ENCODE results near the gene TUBA1C. TPM values are rescaled to one million over a fixed set of nuclear protein-coding genes. Genes with fewer than 3 reads are reported as not detected.
A peak's percentile ranks its signal among the peaks of the same experiment; 100 is the strongest.

Gene TUBA1C
- polyA plus RNA-seq (ENCODE audit: insufficient read length in 4 of 4): 100 to 1,000 TPM; 113 to 147 (median 127) TPM

- DNase-seq (ENCODE audit: low read depth in 4 of 4, low spot score in 3 of 4): peak; percentile 71 to 86 (median 80)
Measured at GRCh38 chr12:49264873-49265792, at the start of gene TUBA1C. TSS of gene TUBA1C (plus strand) at chr12:49265082. CDS start at chr12:49265182, 100 bp downstream.

DNA sequence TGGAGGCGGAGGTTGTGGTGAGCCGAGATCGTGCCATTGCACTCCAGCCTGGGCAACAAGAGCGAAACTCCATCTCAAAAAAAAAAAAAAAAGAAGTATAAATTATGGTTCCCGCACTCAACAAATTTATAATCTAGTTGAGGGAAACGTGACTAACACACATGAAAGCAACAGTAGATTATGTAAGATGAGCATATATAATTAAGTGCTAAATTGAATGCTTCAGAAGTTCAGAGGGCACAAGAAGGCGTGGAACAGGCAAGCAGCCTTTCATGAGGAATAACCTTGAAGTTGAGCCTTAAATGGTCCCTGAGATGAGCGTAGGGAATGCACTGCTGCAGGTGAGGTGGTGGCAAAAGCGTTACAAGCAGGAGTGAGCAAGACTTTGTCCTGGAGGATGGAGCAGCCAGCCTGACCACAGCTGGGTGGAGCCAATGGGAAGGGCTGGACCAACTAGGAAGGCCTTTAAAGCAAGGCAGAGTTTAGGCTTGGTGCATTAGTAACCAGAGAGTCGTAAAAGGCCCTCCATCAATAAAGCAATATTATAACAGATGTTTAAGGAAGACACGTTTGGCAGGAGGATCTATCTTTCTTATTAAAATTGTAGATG, 45.4 kb upstream of the TUBA1C start:
- no peak for DNase-seq (ENCODE audit: low read depth in 4 of 4, low spot score in 3 of 4)

GRCh38 chr12:49220972-49221371, 43.9 kb upstream of the TUBA1C start:
- DNase-seq (ENCODE audit: low read depth in 4 of 4, low spot score in 3 of 4): no peak

GRCh38 chr12:49223122-49223521, 41.8 kb upstream of the TUBA1C start:
- DNase-seq (ENCODE audit: low read depth in 4 of 4, low spot score in 3 of 4): no peak

DNA sequence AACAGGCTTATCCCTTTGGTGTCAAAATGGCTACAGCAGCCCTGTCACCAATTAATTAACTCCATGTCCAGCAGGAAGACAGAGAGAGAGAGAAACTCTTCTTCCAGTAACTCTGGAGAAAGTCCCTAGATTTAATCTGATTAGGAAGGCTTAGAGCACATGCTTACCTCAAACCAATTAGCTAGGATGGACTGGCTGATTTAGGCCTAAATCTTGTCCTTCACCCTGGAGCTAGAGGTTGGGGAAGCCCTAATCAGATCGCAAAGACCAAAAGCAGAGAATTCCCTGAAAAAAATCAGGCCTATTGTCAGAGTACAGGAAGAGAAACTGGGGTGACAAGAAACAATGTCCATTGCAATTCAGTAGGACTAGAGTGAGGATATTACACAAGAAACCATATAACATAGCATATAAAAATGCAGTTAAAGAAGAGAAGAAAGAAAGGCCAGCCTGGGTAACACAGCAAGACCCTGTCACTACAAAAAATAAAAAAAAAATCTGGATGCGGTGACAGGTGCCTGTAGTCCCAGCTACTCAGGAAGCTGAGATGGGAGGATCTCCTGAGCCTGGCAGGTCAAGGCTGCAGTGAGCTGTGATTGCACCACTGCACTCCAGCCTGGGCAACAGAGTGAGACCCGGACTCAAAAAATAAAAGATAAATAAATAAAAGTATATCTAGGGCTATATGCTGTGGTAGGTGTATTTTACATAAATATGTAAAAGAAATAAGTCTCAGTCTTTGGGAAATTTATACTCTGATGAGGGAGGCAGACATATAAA, 41.1 kb upstream of the TUBA1C start:
- DNase-seq (ENCODE audit: low read depth in 4 of 4, low spot score in 3 of 4): no peak

- DNase-seq (ENCODE audit: low read depth in 4 of 4, low spot score in 3 of 4): no peak
Measured at GRCh38 chr12:49225576-49226166, 39.2 kb upstream of the TUBA1C start.

DNA sequence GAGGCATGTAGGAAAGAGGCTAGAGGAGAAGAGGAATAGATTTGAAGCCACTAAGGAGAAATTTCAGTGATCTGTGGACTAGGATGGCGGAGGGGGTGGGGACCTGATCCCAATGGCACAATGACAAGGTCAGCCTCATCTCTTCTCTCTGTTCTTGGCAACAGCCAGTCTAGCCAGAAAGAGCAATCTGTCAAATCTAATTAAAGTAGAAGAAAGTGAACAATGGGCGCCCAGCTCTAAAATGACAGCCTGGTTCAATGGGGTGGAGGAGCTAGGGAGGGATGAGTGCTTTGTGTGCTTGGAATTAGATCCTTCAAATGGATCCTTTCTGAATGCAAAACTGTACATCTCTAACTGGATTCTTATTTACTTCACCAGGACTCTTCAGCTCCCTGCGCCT, 37.2 kb upstream of the TUBA1C start:
- DNase-seq (ENCODE audit: low read depth in 4 of 4, low spot score in 3 of 4): no peak

GRCh38 chr12:49228653-49229052, 36.2 kb upstream of the TUBA1C start:
- no peak for DNase-seq (ENCODE audit: low read depth in 4 of 4, low spot score in 3 of 4)

DNA sequence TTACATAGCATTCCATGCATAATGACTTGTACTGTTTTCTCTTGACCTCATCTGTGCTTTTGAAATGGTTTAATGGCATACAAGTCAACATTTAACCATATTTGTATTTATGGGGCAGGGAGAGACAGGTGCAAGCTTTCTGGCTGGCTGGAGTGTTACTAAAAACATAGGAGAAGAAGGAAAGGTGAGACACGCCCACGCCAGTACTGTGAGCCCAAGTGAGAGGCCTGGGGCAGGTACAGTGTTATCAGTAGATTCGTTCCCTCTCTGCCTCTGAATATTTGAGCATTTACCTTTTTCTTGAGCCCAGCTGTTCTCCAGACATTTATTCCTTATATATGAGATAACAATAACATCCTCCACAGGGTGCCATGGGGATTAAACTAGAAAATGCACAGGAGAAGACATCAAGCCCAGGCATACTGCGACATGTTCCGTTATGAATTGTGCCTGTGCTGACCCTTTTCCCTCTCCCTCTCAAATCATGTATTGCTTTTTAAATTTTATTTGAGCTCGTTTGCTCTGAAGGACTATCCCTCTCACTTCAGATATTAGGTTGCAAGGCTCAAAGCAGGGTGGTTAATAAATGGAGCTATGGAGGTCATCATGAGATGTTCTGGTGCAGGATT, 34.6 kb upstream of the TUBA1C start:
- DNase-seq (ENCODE audit: low read depth in 4 of 4, low spot score in 3 of 4): no peak

DNA sequence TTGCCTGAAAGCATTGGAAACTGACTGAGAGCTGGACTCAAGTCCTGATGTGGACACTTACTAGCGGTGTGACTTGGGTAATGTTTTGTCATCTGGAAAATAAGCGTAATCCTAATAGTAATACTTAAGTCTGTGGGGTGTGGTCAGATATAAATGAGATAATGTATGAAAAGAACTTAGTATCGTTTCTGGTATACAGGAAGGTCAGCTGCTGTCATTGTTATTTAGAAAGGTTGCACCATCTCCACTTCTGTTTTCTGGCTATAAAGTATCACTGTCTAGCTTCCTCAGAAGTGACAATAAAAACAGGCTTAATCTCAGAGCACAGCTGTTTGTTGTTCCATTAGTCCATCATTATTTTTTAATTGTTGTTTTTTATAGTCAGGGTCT, 34.1 kb upstream of the TUBA1C start:
- DNase-seq (ENCODE audit: low read depth in 4 of 4, low spot score in 3 of 4): no peak

GRCh38 chr12:49231878-49232655, 32.8 kb upstream of the TUBA1C start:
- DNase-seq (ENCODE audit: low read depth in 4 of 4, low spot score in 3 of 4): no peak

GRCh38 chr12:49232940-49233841, 31.7 kb upstream of the TUBA1C start:
- DNase-seq (ENCODE audit: low read depth in 4 of 4, low spot score in 3 of 4): no peak

DNA sequence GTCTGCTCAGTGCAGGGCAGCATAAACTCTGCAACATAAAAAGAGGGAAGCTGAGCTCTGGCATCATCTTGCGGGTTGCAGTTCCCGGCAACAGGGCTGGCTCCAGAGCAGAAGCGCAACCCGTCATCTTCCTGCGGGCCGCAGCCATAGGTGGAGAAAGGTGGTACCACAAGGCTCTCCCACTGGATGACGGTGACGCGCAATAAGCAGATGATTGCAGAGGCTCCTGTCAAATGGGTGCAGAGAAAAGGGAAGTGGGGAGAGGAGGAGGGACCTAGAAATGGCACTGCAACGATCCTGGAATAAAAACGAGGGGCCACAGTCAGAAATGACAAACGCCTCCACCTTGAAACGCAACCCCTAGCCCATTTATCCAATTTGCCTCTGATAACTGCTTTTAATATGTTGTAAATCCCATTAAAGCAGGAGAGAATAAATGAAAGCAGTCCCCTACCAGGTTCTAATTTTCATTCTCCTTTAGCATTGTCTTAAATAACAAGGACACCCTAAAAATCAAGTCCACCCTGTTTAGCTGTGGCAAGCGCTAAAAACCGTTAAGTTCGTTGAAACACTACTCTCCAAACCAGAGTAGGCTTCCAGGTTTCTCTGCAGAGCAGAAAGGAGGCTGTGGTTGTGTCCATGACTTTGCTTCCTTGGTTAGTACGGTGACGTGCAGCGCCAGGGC, 30.9 kb upstream of the TUBA1C start:
- DNase-seq (ENCODE audit: low read depth in 4 of 4, low spot score in 3 of 4): no peak

GRCh38 chr12:49236423-49236822, 28.5 kb upstream of the TUBA1C start:
- DNase-seq (ENCODE audit: low read depth in 4 of 4, low spot score in 3 of 4): no peak

DNA sequence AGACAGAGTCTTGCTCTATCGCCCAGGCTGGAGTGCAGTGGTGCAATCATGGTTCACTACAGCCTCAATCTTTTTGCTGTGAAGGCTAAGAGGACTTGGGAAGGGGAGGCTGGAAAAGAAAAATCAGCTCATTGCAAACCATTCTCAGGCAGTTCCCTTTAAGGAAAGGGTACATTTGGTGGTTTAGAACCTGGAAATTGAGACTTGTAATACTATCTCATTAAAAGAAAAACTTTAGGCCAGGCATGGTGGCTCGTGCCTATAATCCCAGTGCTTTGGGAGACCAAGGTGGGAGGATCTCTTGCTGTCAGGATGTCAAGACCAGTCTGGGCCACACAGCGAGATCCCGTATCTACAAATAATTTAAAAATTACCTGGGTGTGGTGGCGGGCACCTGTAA, 21.3 kb upstream of the TUBA1C start:
- DNase-seq (ENCODE audit: low read depth in 4 of 4, low spot score in 3 of 4): no peak

DNA sequence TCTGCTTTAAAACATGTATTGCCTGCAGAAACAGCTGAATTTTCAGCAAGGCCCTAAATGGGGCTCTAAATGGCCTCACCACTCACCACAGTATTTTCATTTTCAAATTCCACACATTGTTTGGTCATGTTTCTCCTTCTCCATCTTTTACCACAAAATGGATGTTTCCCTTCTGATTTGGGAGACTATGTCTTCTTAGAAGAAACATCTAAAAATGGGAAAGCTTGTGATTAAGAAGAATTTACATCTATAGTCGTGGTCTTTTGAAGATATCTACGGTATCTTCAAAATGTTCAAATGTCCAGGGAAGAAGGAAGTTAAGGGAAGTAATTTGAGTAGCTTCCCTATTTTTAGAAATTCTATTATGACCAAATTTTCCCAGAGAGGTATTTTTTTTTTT, 20.7 kb upstream of the TUBA1C start:
- no peak for DNase-seq (ENCODE audit: low read depth in 4 of 4, low spot score in 3 of 4)

- DNase-seq (ENCODE audit: low read depth in 4 of 4, low spot score in 3 of 4): no peak
Measured at GRCh38 chr12:49251357-49251756, 13.5 kb upstream of the TUBA1C start.

GRCh38 chr12:49253033-49253623, 11.8 kb upstream of the TUBA1C start:
- DNase-seq (ENCODE audit: low read depth in 4 of 4, low spot score in 3 of 4): no peak
